ENCODE results near the gene ILF3. TPM values are rescaled to one million over a fixed set of nuclear protein-coding genes. Genes with fewer than 3 reads are reported as not detected.
A peak's percentile ranks its signal among the peaks of the same experiment; 100 is the strongest.

ILF3 gene
- polyA plus RNA-seq, 3 donors = 34.4 to 189 (median 48.1) TPM

- no peak overlapping the region for H2AFZ ChIP-seq (ENCODE audit: insufficient read depth, low read depth, low read length, poor library complexity, severe bottlenecking)
- DNase-seq = no peak
- 94% methylated on average over 15 of the region's 23 CpGs for WGBS (ENCODE audit: insufficient coverage)
- Mint-ChIP-seq H3K27ac (peak overlapping the region in 1 of 7 donors; percentile 30), H3K9me3 (peaks cover 0 to 2% (median 0%) of the 10 kb centered on the region in 7 donors), H3K36me3 (peaks cover 8 to 10% of the 10 kb centered on the region in 2 donors), H3K4me3 (no peak overlapping the region), H3K4me1 (peaks cover 5% of the 10 kb centered on the region), H3K27me3 (ENCODE audit: low read depth in 3 of 3) (peaks cover 0 to 4% (median 0%) of the 10 kb centered on the region in 3 donors)
- no peaks in the 10 kb centered on the region for H3K27me3 ChIP-seq (ENCODE audit: control insufficient read depth in 2 of 2, insufficient read depth in 2 of 2, low read length in 2 of 2)
- no peaks in the 10 kb centered on the region for H3K9me3 ChIP-seq (replicated peaks in 1 of 2; ENCODE audit: control insufficient read depth in 1 of 2, insufficient read depth in 1 of 2, low read length in 2 of 2)
- H4K20me1 ChIP-seq (ENCODE audit: insufficient read depth, low read length) = no peaks in the 10 kb centered on the region
- no peaks in the 10 kb centered on the region for H3K36me3 ChIP-seq (replicated peaks in 1 of 2; ENCODE audit: control insufficient read depth in 1 of 2, insufficient read depth in 2 of 2, low read length in 2 of 2)
- no peak overlapping the region for H3K9ac ChIP-seq (ENCODE audit: insufficient read depth, low read length, poor library complexity, severe bottlenecking)
- no peak overlapping the region for H3K4me3 ChIP-seq (replicated peaks in 1 of 3; ENCODE audit: low read depth in 2 of 3, low read length in 3 of 3)
- TF ChIP-seq CTCF (IDR thresholded peaks at IDR 0.05) = no peak
- no peaks in the 10 kb centered on the region for H3K79me2 ChIP-seq (ENCODE audit: insufficient read depth, low read length)
- H3K4me1 ChIP-seq (ENCODE audit: control insufficient read depth in 1 of 2, insufficient read depth in 2 of 2, low read length in 2 of 2) = peaks cover 6 to 7% of the 10 kb centered on the region in 2 donors
- H3K27ac ChIP-seq (ENCODE audit: low read depth in 1 of 2, low read length in 2 of 2) = no peak overlapping the region
- intact Hi-C loops (cut with micrococcal nuclease) = no loop called here
- H3K4me2 ChIP-seq (replicated peaks; ENCODE audit: extremely low read depth, low read length, poor library complexity, severe bottlenecking) = no peak overlapping the region
These were observed 58.6 kb downstream of the ILF3 start for GRCh38 chr19:10712754-10713153.

- no peaks in the 10 kb centered on the region for H3K36me3 ChIP-seq (replicated peaks in 1 of 2; ENCODE audit: control insufficient read depth in 1 of 2, insufficient read depth in 2 of 2, low read length in 2 of 2)
- Mint-ChIP-seq H3K4me1 (peaks cover 5% of the 10 kb centered on the region), H3K27me3 (ENCODE audit: low read depth in 3 of 3) (peaks cover 0 to 4% (median 0%) of the 10 kb centered on the region in 3 donors), H3K4me3 (no peak overlapping the region), H3K36me3 (peaks cover 7 to 9% of the 10 kb centered on the region in 2 donors), H3K27ac (peak overlapping the region in 1 of 7 donors; percentile 36), H3K9me3 (peaks cover 0 to 2% (median 0%) of the 10 kb centered on the region in 7 donors)
- peaks cover 3% of the 10 kb centered on the region for H4K20me1 ChIP-seq (ENCODE audit: insufficient read depth, low read length)
- intact Hi-C loops (cut with micrococcal nuclease) = no loop called here
- TF ChIP-seq CTCF (IDR thresholded peaks at IDR 0.05) = no peak
- H3K9ac ChIP-seq (ENCODE audit: insufficient read depth, low read length, poor library complexity, severe bottlenecking) = no peak overlapping the region
- H3K4me3 ChIP-seq (replicated peaks in 1 of 3; ENCODE audit: low read depth in 2 of 3, low read length in 3 of 3) = no peak overlapping the region
- no peak overlapping the region for H3K27ac ChIP-seq (ENCODE audit: low read depth in 1 of 2, low read length in 2 of 2)
- DNase-seq = no peak
- H3K4me2 ChIP-seq (replicated peaks; ENCODE audit: extremely low read depth, low read length, poor library complexity, severe bottlenecking) = no peak overlapping the region
- H3K4me1 ChIP-seq (ENCODE audit: control insufficient read depth in 1 of 2, insufficient read depth in 2 of 2, low read length in 2 of 2) = peaks cover 6 to 7% of the 10 kb centered on the region in 2 donors
- 60% methylated on average over 1 of the region's 5 CpGs for WGBS (ENCODE audit: insufficient coverage)
- H3K9me3 ChIP-seq (replicated peaks in 1 of 2; ENCODE audit: control insufficient read depth in 1 of 2, insufficient read depth in 1 of 2, low read length in 2 of 2) = no peaks in the 10 kb centered on the region
- H2AFZ ChIP-seq (ENCODE audit: insufficient read depth, low read depth, low read length, poor library complexity, severe bottlenecking) = no peak overlapping the region
- no peaks in the 10 kb centered on the region for H3K27me3 ChIP-seq (ENCODE audit: control insufficient read depth in 2 of 2, insufficient read depth in 2 of 2, low read length in 2 of 2)
- peaks cover 5% of the 10 kb centered on the region for H3K79me2 ChIP-seq (ENCODE audit: insufficient read depth, low read length)
These were observed 59.2 kb downstream of the ILF3 start for GRCh38 chr19:10713317-10713716.
